NCI-H345 (cell line): Measurements from ENCODE around the gene RSPO4.

Experiments used
- DNase-seq: peaks from one replicate; lab custom pipeline; 2025; lab: John Stamatoyannopoulos, UW

Gene RSPO4

GRCh38 chr20:940926-941325, 61.2 kb downstream of the RSPO4 start:
- DNase-seq, result no peak

GRCh38 chr20:939606-940005, 62.5 kb downstream of the RSPO4 start:
- DNase-seq, result no peak

- DNase-seq, result no peak
Observed at GRCh38 chr20:934186-934840, 67.8 kb downstream of the RSPO4 start.

GRCh38 chr20:933029-933428, 69.1 kb downstream of the RSPO4 start:
- no peak for DNase-seq

GRCh38 chr20:931401-931800, 70.7 kb downstream of the RSPO4 start:
- no peak for DNase-seq

GRCh38 chr20:926670-927069, 75.4 kb downstream of the RSPO4 start:
- no peak for DNase-seq

- DNase-seq, result no peak
Observed at GRCh38 chr20:925516-925915, 76.6 kb downstream of the RSPO4 start.

GRCh38 chr20:924639-925038, 77.5 kb downstream of the RSPO4 start:
- DNase-seq, result no peak

- DNase-seq, result no peak
Observed at GRCh38 chr20:922781-923180, 79.3 kb downstream of the RSPO4 start.

GRCh38 chr20:921068-921467, 81.0 kb downstream of the RSPO4 start:
- DNase-seq, result no peak

- DNase-seq, result no peak
Observed at GRCh38 chr20:920311-920710, 81.8 kb downstream of the RSPO4 start.

GRCh38 chr20:919491-919916, 82.6 kb downstream of the RSPO4 start:
- DNase-seq, result no peak

GRCh38 chr20:917416-917815, 84.7 kb downstream of the RSPO4 start:
- no peak for DNase-seq

- DNase-seq, result no peak
Observed at GRCh38 chr20:916825-917224, 85.3 kb downstream of the RSPO4 start.

GRCh38 chr20:916125-916799, 85.8 kb downstream of the RSPO4 start, which contains the start of gene ANGPT4:
TSS of gene ANGPT4 (minus strand) at chr20:916334. CDS start at chr20:916214, 120 bp downstream.
- DNase-seq, result no peak

GRCh38 chr20:914727-915498, 87.2 kb downstream of the RSPO4 start:
- no peak for DNase-seq

- DNase-seq, result no peak
Observed at GRCh38 chr20:913306-913849, 88.7 kb downstream of the RSPO4 start.

GRCh38 chr20:911882-912600, 90.1 kb downstream of the RSPO4 start:
- DNase-seq, result no peak

- DNase-seq, result no peak
Observed at GRCh38 chr20:910870-911770, 91.0 kb downstream of the RSPO4 start.

- DNase-seq, result no peak
Observed at GRCh38 chr20:910132-910869, 91.8 kb downstream of the RSPO4 start.
